Activated naive CD4-positive, alpha-beta T cell treated with anti-CD3 and anti-CD28 coated beads, Interleukin-2, amount 10 ng/mL, durations not matched to agents 7 days and 5 days (primary cell): ENCODE results near the gene CDKAL1.

Experiments
- CTCF ChIA-PET: fragments of 350-600 bp; sonication (Branson Sonifier 250); formaldehyde crosslinking; loops from one replicate; lab custom pipeline; 2021; ENCODE audit warnings: antibody characterized with exemption; lab: Charles Lee
- DNase-seq: peaks from one replicate; pipeline ENCODE4 v3.0.0-alpha.2; 2020
- H3K27ac Mint-ChIP-seq: one replicate; pipeline ENCODE4 v1.8.0; 2021; ENCODE audit warnings: mild to moderate bottlenecking, moderate library complexity, mixed read lengths
- H3K27me3 Mint-ChIP-seq: one replicate; pipeline ENCODE4 v1.8.0; 2021; ENCODE audit warnings: mild to moderate bottlenecking, mixed read lengths
- H3K36me3 Mint-ChIP-seq: one replicate; pipeline ENCODE4 v1.8.0; 2021; ENCODE audit warnings: mixed read lengths
- H3K4me1 Mint-ChIP-seq: one replicate; pipeline ENCODE4 v1.8.0; 2021; ENCODE audit warnings: mixed read lengths
- H3K4me3 Mint-ChIP-seq: one replicate; pipeline ENCODE4 v1.8.0; 2021; ENCODE audit warnings: mild to moderate bottlenecking, moderate library complexity, mixed read lengths
- H3K9me3 Mint-ChIP-seq: one replicate; pipeline ENCODE4 v1.8.0; 2021; ENCODE audit warnings: mixed read lengths

Gene CDKAL1

GRCh38 chr6:21099338-21100314 is 565.4 kb downstream of the CDKAL1 start:
- no peak overlapping the region for H3K27ac Mint-ChIP-seq
- CTCF ChIA-PET = no interaction called here
- no peaks in the 10 kb centered on the region for H3K36me3 Mint-ChIP-seq
- no peak for DNase-seq
- no peaks in the 10 kb centered on the region for H3K27me3 Mint-ChIP-seq
- no peak overlapping the region for H3K4me3 Mint-ChIP-seq
- no peaks in the 10 kb centered on the region for H3K9me3 Mint-ChIP-seq
- H3K4me1 Mint-ChIP-seq = peaks cover 14% of the 10 kb centered on the region

- H3K36me3 Mint-ChIP-seq = no peaks in the 10 kb centered on the region
- no peak overlapping the region for H3K4me3 Mint-ChIP-seq
- H3K4me1 Mint-ChIP-seq = peaks cover 14% of the 10 kb centered on the region
- CTCF ChIA-PET = no interaction called here
- H3K27ac Mint-ChIP-seq = no peak overlapping the region
- no peaks in the 10 kb centered on the region for H3K9me3 Mint-ChIP-seq
- H3K27me3 Mint-ChIP-seq = no peaks in the 10 kb centered on the region
- DNase-seq = no peak
Observed at GRCh38 chr6:21100991-21101390, 566.7 kb downstream of the CDKAL1 start.

DNA sequence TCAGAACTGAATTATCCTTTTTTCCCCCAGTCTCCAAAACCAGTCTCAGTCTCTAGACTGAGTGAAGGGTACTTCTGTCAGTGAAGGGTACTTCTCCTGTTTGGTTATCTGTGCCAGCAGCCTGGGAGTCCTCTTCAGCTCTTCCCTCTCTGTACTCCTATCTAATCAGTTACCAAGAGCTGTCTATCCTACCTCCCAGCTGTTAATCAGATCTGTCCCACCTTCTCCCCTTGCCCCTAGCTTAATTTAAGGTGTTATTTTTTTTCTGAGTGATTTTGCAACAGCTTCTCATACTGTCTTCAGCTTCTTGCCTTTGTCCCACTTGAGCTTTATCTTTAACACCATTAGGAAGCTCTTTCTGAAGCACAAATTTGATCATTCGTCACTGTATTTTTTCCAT is 567.4 kb downstream of the CDKAL1 start:
- Mint-ChIP-seq H3K4me3 (no peak overlapping the region), H3K9me3 (no peaks in the 10 kb centered on the region), H3K27me3 (no peaks in the 10 kb centered on the region), H3K36me3 (no peaks in the 10 kb centered on the region), H3K4me1 (peaks cover 14% of the 10 kb centered on the region), H3K27ac (no peak overlapping the region)
- no peak for DNase-seq
- CTCF ChIA-PET = no interaction called here

DNA sequence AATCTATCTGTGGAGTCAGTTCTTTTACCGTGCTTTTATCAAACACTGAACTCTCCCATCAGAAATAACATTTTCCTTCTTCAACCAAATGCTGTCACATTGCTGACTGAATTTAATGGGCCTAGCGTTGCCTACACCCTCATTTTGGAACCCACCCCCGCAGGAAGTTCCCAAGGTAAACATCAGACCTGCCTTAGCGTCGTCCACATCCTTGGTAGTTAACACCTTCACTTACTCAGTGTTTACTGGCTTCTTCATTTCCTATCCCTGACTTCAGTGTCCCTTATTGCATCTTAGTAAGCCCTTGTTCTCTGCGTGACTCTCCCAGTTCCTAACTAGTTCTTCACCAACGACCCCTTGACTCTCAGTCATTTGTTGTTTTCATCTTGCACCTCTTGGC is 567.9 kb downstream of the CDKAL1 start:
- H3K4me1 Mint-ChIP-seq = peaks cover 14% of the 10 kb centered on the region
- no peaks in the 10 kb centered on the region for H3K27me3 Mint-ChIP-seq
- no peak overlapping the region for H3K27ac Mint-ChIP-seq
- DNase-seq = peak; percentile 22
- no peaks in the 10 kb centered on the region for H3K36me3 Mint-ChIP-seq
- no peaks in the 10 kb centered on the region for H3K9me3 Mint-ChIP-seq
- H3K4me3 Mint-ChIP-seq = no peak overlapping the region
- CTCF ChIA-PET = no interaction called here

DNA sequence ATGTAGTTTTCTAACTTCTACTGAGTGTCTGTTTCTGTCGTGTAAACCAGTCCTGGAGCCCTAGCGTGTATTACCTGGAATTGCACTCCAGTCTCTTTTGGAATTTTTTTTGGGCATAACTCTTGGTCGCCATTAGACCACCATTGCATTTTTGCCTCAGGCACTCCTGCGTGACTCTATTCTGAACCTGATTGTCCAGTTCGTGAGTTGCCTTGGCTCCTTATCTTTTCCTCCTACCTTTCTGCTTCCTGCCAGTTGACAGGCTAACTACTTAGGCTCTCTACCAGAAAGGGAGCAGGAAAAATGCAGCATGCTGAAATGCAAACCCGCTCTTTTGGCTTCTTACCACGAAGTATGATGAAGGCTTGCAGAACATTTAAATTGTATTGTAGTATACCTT is 568.4 kb downstream of the CDKAL1 start:
- DNase-seq = no peak
- no peaks in the 10 kb centered on the region for H3K9me3 Mint-ChIP-seq
- peaks cover 14% of the 10 kb centered on the region for H3K4me1 Mint-ChIP-seq
- CTCF ChIA-PET = no interaction called here
- no peaks in the 10 kb centered on the region for H3K36me3 Mint-ChIP-seq
- H3K27ac Mint-ChIP-seq = no peak overlapping the region
- H3K27me3 Mint-ChIP-seq = no peaks in the 10 kb centered on the region
- H3K4me3 Mint-ChIP-seq = no peak overlapping the region

- no peaks in the 10 kb centered on the region for H3K27me3 Mint-ChIP-seq
- no peaks in the 10 kb centered on the region for H3K9me3 Mint-ChIP-seq
- peaks cover 14% of the 10 kb centered on the region for H3K4me1 Mint-ChIP-seq
- H3K27ac Mint-ChIP-seq = no peak overlapping the region
- H3K4me3 Mint-ChIP-seq = no peak overlapping the region
- H3K36me3 Mint-ChIP-seq = no peaks in the 10 kb centered on the region
- DNase-seq = no peak
- CTCF ChIA-PET = no interaction called here
Observed at GRCh38 chr6:21103626-21104224, 569.5 kb downstream of the CDKAL1 start.

GRCh38 chr6:21104288-21104687 is 570.0 kb downstream of the CDKAL1 start:
- CTCF ChIA-PET = no interaction called here
- H3K27ac Mint-ChIP-seq = no peak overlapping the region
- peaks cover 14% of the 10 kb centered on the region for H3K4me1 Mint-ChIP-seq

DNA sequence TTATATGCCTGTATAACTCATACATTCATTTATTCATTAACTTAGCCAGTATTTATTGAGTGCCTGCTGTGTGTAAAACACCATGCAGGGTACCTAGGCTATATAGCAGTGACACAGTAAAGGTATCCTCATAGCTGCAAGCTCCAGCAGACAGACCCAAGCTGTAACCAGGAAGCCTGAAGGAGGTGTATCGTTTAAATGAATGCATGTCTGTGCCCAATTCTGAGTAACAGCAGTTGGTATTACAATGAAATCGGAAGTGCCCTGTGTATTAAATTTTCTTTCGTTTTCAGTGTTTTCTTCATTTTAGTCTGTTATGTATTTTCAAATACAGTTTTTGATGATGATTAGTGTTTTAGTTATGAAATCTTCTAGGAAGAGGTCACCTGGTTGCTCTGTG is 573.5 kb downstream of the CDKAL1 start:
- no peak for DNase-seq
- no peak overlapping the region for H3K27ac Mint-ChIP-seq
- peaks cover 2% of the 10 kb centered on the region for H3K36me3 Mint-ChIP-seq
- no peak overlapping the region for H3K4me3 Mint-ChIP-seq
- CTCF ChIA-PET = no interaction called here
- no peaks in the 10 kb centered on the region for H3K27me3 Mint-ChIP-seq
- no peaks in the 10 kb centered on the region for H3K4me1 Mint-ChIP-seq
- H3K9me3 Mint-ChIP-seq = no peaks in the 10 kb centered on the region

More at GRCh38 chr6:21104288-21104687, 570.0 kb downstream of the CDKAL1 start:
- H3K27me3 Mint-ChIP-seq = no peaks in the 10 kb centered on the region
- no peak overlapping the region for H3K4me3 Mint-ChIP-seq
- H3K36me3 Mint-ChIP-seq = no peaks in the 10 kb centered on the region
- H3K9me3 Mint-ChIP-seq = no peaks in the 10 kb centered on the region
- no peak for DNase-seq

DNA sequence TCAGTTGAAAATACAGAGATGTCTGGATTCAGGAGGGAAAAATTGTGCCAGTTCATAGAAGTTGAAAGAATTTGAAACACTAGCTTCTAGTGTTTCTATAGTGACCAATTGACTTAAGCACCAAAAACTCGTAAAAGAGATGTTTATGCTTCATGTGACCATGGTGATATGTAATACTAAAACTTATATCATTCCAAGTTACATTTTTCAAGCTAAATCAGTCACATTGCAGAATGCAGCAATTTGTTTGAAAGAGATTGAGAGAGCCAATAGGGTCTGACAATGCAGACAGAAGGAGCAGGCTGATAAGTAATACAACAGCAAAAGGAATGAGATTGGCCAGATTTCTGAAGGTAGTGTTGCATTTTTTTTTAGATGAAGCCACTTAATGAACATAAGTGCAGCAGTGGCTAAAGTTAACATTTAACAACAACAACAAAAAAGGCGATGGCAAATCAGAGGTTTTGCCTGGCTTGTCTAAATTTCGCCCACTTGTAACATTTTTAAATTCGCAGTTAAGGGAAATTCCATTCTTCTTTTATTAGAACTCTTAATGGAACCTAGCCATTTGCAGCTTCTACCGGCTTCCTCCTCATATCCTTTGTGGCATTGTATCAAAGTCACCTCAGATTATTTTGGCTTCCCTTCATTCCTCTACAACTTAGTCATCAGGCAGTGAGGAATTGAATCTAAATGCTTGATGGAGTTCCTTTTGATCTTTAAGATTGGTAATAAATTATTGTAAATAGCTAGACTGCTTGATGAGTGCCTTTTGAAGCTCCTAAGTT is 575.3 kb downstream of the CDKAL1 start:
- H3K4me1 Mint-ChIP-seq = no peaks in the 10 kb centered on the region
- CTCF ChIA-PET = no interaction called here
- H3K4me3 Mint-ChIP-seq = no peak overlapping the region
- no peak for DNase-seq
- no peak overlapping the region for H3K27ac Mint-ChIP-seq
- peaks cover 2% of the 10 kb centered on the region for H3K36me3 Mint-ChIP-seq
- H3K27me3 Mint-ChIP-seq = no peaks in the 10 kb centered on the region
- no peaks in the 10 kb centered on the region for H3K9me3 Mint-ChIP-seq

GRCh38 chr6:21110684-21111083 is 576.4 kb downstream of the CDKAL1 start:
- Mint-ChIP-seq H3K4me1 (no peaks in the 10 kb centered on the region), H3K27me3 (no peaks in the 10 kb centered on the region)
- CTCF ChIA-PET = no interaction called here

DNA sequence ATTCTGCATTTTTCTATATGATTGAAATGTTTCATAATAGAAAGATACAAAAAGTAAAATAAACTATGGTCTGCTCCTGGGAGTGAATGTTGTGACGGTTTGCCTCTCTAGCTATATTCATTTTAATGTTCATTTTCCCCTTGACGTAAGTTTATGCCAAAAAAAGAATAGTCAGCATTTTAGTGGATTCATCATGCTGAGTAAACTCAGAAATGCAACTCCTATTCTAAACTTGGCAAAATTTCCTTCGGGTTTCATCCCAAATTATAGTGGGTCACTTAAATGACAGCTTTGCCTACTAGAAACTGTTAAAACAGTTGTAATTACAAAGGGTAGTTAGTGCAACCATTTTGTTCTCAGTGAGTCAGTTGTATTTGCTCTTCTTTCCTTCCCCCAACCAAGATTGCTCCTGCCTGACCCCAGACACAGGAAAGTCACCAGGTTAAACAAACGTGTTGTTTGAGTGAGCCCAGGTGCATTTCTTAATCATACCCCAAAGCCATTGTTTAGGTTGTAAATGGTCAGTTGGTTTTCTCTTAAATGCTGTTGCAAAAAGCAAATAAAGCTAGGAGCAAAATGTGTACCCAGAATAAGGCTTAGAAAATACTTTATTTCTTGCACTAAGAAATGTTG is 577.0 kb downstream of the CDKAL1 start:
- no peak overlapping the region for H3K4me3 Mint-ChIP-seq
- CTCF ChIA-PET = no interaction called here
- H3K4me1 Mint-ChIP-seq = no peaks in the 10 kb centered on the region
- H3K27me3 Mint-ChIP-seq = no peaks in the 10 kb centered on the region
- no peak for DNase-seq
- no peaks in the 10 kb centered on the region for H3K9me3 Mint-ChIP-seq
- no peak overlapping the region for H3K27ac Mint-ChIP-seq
- H3K36me3 Mint-ChIP-seq = peaks cover 2% of the 10 kb centered on the region

More at GRCh38 chr6:21110684-21111083, 576.4 kb downstream of the CDKAL1 start:
- H3K27ac Mint-ChIP-seq = no peak overlapping the region
- DNase-seq = no peak
- H3K36me3 Mint-ChIP-seq = peaks cover 2% of the 10 kb centered on the region
- no peaks in the 10 kb centered on the region for H3K9me3 Mint-ChIP-seq
- H3K4me3 Mint-ChIP-seq = no peak overlapping the region

- H3K9me3 Mint-ChIP-seq = no peaks in the 10 kb centered on the region
- no peaks in the 10 kb centered on the region for H3K4me1 Mint-ChIP-seq
- no peak overlapping the region for H3K4me3 Mint-ChIP-seq
- peaks cover 2% of the 10 kb centered on the region for H3K36me3 Mint-ChIP-seq
- CTCF ChIA-PET = no interaction called here
- no peak for DNase-seq
- H3K27ac Mint-ChIP-seq = no peak overlapping the region
- H3K27me3 Mint-ChIP-seq = no peaks in the 10 kb centered on the region
Observed at GRCh38 chr6:21115111-21115510, 580.9 kb downstream of the CDKAL1 start.

DNA sequence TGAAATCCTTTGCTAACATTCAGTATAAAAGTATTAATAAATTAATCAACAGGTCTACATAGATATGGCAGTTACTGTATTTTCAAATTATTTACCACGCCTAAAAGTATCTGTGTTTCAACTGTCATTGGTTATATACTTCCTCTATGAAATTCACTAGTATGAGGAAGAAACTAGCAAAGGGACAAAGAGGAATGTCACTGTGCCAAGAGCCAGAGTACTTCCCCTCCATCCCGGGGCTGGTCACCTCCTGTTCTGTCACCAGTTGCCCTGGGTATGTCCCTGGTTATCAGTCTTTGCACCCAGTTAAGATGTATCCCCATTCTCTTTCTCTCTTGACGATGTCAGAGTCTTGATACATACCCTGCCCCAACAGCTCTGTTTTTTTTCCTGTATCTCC is 582.5 kb downstream of the CDKAL1 start:
- H3K27me3 Mint-ChIP-seq = no peaks in the 10 kb centered on the region
- no peak overlapping the region for H3K4me3 Mint-ChIP-seq
- CTCF ChIA-PET = no interaction called here
- H3K9me3 Mint-ChIP-seq = no peaks in the 10 kb centered on the region
- no peak for DNase-seq
- H3K36me3 Mint-ChIP-seq = peaks cover 2% of the 10 kb centered on the region
- no peaks in the 10 kb centered on the region for H3K4me1 Mint-ChIP-seq
- H3K27ac Mint-ChIP-seq = no peak overlapping the region

- H3K4me3 Mint-ChIP-seq = no peak overlapping the region
- CTCF ChIA-PET = no interaction called here
- H3K27ac Mint-ChIP-seq = no peak overlapping the region
Observed at GRCh38 chr6:21118216-21118780, 584.0 kb downstream of the CDKAL1 start.

More at GRCh38 chr6:21118216-21118780, 584.0 kb downstream of the CDKAL1 start:
- DNase-seq = no peak
- Mint-ChIP-seq H3K36me3 (no peaks in the 10 kb centered on the region), H3K27me3 (no peaks in the 10 kb centered on the region), H3K4me1 (no peaks in the 10 kb centered on the region), H3K9me3 (no peaks in the 10 kb centered on the region)
